ENCODE data around the gene RBM12.
A peak's percentile ranks its signal among the peaks of the same experiment; 100 is the strongest.

Gene RBM12

DNA sequence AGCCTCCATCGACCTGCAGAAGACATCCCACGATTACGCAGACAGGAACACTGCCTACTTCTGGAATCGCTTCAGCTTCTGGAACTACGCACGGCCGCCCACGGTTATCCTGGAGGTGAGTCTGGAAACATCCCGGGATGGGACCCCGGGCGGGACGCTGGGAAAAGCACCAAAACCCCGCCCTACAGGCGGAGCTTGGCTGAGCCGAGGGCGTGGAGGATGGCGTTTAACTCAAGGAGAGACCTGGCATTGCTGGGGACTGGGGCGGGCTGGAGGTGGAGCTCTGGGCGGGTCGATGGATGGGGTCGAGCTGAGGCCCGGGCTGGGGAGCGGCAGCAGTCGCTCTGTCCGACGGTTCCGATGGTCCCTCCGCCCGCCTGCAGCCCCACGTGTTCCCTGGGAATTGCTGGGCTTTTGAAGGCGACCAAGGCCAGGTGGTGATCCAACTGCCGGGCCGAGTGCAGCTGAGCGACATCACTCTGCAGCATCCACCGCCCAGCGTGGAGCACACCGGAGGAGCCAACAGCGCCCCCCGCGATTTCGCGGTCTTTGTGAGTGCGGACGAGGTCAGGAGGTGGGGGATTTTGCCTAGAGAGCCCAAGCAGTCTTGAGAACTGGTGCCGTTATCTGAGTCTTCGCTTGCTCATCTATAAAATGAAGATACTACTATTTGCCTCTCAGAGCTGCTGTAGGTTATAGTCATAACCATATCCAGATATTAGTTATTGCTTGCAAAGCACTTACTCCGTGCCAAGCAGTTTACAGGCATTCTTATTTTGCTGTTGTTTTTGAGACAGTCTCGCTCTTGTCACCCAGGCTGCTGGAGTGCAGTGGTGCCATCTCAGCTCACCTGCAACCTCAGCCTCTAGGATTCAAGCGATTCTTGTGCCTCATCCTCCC is 45.3 kb downstream of the RBM12 start:
- DNase-seq: peak; percentile 68

DNA sequence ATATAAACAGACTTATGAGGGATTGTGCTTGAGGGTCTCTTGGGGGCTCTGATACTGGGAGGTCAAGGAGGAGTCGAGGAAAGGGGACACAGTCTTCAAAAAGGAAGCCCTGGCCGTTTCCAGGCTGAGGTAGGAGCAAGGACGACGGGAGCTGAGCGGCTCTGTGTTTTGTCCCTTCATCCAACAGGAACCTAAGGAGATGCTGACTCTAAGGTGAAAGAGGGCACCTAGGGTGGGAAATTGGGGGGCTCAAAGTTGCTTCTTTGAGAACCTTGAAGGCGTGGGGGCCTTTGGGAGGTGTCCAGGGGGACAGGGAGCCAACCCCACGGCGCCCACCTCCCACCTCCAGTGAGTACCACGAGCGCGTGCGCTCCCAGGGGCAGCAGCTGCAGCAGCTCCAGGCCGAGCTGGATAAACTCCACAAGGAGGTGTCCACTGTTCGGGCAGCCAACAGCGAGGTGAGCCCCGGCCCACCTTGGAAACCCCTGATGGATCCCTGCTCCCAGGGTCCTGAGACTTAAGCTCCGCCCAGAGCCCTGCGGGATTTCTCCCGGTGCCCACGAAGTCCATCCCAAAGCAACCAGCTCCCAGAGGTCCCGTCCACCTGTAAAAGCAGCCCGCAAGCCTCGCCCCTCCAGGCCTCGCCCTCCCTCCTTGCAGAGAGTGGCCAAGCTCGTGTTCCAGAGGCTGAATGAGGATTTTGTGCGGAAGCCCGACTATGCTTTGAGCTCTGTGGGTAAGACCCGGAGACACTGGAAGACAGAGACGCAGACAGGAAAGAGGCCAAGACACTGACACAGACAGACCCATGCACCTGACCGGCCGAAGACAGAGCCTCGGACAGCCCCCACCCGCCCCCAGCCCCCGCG is 46.2 kb downstream of the RBM12 start:
- peak; percentile 17 for DNase-seq

DNA sequence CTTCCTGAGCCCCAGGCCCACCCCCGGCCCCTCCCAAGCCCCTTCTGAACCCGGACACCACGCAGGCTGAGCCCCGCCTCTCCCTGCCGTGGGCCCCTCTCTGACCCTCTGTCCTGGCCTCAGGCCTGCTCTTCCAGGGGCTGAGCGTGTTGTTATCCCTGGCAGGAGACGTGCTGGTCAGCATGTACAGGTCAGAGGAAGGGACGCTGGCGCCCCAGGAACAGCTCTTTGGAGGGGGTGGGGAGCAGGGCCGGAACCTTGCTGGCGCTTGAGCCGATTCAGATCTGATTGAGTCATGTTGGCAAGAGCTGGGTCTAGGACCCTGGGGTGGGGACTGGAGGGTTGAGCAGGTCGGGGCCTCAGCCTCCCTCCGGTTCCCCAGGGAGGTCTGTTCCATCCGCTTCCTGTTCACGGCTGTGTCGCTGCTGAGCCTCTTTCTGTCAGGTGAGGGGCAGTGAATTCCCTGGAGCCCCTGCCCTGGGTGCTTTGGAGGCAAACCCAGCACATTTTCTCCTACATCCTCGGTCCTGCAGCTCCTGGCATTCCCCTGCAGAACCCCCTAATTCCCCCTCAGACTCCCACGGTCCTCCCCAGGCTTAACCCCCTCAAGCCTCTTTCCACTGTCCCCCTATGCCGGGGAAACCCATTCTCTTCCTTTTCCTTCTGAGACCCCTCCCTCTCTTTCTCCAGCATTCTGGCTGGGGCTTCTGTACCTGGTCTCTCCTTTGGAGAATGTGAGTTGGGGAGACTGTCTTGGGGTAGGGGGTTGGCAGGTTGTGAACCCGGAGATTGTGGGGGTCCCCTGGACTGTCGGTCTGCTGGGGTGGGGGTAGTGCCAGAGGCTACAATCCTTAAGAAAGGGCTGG is 47.1 kb downstream of the RBM12 start:
- peak; percentile 25 for DNase-seq

DNA sequence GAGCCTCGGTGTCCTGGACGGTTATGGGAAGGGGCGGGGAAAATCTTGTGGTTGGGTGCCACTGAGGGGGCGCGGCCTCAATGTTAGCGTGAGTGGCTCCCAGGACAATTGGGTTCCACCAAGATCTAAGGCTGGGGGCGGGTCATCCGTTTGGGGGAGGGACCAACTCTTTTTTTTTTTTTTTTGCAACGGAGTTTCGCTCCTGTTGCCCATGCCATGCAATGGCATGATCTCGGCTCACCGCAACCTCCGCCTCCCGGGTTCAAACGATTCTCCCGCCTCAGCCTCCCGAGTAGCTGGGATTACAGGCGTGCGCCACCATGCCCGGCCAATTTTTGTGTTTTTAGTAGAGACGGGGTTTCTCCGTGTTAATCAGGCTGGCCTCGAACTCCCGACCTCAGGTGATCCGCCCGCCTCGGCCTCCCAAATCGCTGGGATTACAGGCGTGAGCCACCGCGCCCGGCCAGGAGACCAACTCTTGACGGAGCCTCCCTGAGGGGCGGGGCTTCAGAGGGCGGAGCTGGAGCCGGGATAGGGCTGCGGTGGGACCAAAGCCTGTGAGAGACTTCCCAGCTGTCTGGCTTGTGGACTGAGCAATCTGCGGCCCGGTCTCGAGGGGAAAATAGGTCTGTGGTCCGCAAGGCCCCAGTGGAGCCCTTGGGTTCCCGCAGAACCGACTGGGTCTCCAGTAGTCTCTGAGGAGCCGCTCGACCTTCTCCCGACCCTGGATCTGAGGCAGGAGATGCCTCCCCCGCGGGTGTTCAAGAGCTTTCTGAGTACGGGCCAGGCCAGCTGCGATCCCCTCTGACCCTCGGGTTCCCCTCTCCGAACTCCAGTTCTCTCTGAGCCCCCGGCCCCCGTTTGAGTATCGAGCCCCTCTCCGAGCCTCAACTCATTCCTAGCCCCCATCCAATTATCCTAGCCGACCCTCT is 48.0 kb downstream of the RBM12 start:
- no peak for DNase-seq

DNA sequence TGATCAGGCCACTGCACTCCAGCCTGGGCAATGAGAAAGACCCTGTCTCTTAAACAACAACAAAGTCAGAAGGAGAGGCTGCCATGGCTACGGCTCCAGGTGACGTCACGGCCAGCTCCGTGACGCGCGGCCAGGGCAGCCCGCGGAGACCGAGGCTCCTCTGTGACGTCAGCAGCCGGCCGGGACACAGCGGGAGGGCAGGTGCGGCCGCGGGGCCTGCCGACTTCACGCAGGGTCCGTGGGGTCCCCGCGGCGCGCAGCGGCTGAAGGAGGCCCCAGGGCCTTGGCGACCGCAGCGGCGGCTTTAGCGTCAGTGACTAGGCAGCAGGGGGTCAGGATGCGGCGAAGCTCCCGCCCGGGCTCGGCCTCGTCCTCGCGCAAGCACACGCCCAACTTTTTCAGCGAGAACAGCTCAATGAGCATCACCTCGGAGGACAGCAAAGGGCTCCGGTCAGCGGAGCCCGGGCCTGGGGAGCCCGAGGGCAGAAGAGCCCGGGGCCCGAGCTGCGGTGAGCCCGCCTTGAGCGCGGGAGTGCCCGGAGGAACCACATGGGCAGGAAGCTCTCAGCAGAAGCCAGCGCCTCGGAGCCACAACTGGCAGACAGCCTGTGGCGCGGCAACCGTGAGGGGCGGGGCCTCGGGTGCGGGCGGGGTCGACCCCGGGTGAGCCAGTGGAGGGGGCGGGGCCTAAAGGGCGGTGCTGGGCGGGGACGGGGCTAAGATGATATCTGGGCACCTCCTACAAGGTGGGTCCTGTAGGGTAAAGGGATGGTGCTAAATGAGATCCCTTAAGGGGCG is 48.8 kb downstream of the RBM12 start, which contains the start of gene SPAG4:
SPAG4 (plus strand) TSS at position 163 of the 798 bp plus-strand sequence; CDS start at position 338, 175 bp downstream.
- peak; percentile 100 for DNase-seq

DNA sequence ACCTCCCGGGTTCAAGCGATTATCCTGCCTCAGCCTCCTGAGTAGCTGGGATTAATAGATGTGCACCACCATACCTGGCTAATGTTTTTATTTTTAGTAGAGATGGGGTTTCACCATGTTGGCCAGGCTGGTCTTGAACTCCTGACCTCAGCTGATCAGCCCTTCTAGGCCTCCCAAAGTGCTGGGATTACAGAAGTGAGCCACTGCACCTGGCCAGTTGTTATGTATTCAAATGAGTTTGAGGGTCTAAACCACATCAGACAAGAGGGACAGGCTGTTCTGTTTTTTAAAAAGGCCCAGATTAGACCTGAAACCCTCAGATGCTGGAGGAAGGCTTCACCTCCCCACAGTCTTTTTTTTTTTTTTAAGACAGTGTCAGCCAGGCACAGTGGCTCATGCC is 53.2 kb downstream of the RBM12 start:
- DNase-seq: no peak

DNA sequence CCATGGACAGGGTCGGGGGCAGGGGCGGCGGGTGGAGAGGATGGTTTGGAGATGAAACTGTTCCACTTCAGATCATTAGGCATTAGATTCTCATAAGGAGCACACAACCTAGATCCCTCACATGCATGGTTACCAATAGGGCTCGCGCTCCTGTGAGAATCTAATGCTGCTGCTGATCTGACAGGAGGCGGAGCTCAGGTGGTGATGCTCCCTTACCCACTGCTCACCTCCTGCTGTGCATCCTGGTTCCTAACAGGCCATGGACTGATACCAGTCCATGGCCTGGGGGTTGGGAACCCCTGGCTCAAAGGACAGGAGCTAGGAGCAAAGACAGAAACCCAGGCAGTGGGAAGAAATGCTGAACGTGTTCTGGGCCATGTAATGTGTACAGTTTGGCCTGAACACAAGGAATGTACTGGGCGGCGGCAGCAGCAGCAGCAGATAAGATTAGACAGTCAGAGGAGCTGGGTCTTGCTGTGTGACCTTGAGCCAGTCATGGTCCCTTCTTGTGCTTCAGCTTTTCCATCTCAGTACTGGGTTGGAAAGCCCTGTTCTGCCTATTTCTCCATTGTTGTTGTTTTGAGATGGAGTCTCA is 53.8 kb downstream of the RBM12 start:
- no peak for DNase-seq

DNA sequence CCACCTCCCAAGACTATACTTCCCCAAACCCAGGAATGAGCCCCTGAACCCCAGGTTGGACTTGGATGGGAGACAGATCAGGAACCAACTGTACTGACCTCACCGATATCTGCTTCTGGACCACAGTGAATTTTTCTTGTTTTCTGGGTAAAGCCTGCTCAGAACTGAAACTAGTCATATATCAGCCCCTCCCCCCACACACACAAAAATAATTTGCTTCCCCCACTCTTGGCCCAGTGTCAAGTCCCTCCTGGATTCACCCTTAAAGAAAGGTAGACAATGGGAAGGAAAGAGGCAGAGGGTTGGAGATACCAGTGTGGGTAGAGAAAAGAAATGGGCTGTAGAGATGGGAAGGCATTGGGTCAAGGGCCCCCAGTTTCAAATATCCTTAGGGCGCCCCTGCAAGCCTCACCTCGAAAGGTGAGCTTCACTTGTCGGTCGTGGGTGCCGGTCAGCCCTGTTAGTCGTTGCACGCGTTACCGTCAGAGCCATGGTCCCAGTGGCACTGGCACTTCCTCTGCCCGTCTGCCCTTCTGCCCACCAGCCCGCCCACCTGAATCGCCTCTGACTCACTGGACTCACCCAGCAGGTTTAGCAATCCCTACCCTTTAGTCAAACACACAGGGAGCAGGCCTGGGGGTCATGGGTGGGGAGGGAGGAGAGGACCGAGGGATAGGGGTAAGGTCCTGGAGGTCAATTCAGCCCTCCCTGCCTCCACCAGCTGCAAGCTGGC is 57.5 kb downstream of the RBM12 start:
- DNase-seq: no peak

DNA sequence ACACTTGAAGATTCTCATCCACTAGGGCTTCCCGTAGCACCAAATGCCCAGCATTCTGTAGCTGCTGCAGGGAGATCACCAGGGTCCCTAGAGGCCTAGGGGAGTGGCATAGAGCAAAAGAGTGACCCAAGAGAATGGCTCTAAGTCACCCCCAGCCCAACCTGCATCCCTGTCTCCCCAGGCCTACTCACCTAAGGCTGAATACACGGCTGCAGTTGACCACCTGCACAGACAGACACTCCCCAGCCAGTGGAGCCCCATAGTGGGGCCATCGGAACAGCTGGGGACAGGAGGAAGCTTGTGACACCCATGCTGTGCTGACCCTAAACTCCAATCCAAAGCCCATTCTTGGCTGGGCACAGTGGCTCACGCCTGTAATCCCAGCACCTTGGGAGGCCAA is 58.6 kb downstream of the RBM12 start:
- no peak for DNase-seq

DNA sequence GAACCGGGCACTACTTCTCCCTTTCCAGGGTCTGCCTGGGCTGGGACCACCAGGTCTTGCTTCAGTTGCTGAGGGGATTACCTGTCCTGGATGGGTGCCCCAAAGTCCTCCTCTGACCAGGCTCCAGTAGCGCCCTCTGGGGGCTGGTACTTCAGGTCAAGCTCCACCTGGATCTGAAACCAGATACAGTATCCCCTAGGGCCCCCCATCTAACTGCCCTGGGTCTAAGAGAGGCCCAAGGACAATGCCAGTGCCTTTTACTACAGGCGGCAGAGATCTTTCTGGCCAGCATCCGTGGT is 60.3 kb downstream of the RBM12 start:
- no peak for DNase-seq

DNA sequence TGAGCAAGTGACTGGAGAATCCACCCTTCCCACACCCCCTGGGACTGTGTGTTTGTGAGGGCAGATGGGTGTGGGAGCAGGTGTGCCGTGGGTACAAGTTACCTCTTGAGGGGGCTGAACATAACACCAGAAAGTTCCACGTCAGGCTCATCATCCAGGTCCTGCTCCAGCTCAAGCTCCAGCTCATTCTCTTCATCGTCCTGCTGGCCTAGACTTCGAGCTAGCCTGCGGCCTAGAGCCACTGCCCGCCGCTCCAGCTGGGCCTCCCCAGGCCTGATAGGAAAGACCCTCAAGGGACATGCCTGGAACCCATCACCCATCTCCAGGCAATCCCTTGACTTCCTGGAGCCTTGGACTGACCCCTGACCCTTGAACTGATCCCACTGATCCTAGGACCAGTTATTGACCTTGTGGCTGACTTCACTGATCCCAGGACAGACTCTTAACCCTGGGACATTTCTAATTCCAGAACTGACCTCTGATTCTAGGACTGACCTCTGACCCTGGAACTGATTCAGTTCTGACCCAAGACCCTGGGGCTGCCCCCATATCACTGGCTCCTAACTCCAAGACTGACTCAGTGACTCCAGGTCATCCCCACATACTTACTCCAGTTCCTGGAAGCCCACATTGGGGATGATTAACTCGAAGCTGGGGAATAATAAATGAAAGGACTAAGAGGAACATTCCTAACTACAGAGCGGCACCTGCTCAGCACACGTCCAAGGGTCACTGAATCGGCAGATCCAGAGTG is 60.8 kb downstream of the RBM12 start:
- DNase-seq: no peak

DNA sequence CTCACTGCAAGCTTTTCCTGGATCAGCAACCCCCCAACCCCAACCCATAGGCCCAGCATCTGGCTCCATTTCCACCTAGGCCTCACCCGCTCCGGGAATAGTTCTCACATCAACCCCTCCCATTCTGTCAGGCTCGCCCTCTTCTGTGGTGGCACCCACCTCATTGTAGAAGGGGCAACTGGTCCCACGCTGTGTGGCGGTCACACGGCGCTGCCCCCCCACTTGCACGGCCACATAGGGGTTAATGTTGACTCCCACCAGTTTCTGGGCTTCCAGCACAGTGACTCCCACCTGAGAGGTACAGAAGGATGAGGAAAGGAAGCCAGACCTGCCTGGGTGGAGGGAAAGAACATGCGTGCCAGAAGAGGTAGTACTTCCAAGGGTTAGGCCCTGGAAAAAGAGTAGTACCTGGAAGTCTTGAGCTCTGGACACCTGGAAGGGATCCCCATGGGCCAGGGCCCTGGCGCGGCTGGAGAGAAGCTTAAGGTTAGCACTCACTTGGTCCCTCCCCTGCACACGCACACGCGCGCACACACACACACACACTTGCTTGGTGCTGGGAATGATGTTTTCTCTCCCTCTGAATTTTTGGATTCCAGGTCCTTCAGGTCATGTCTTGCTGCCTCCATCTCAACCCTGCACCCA is 61.7 kb downstream of the RBM12 start:
- DNase-seq: no peak

DNA sequence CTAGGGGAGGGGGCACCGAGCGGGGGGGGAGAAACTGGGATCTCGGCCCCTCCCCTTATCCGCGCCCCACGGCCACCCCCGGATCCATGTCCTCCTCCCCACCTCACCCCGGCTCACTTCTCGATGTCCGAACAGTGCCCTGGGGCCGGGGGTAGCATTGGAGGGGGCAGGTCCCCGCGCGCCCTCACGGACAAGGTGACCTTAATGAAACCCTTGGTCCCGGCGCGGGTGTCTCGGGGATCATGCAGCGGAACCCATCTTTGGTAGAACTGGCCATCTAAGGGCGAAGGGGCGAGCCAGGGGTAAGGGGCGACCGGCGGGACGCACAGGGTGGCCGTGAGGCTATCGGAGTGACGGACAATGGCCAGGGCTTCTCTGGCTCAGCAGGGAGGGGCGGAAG is 62.7 kb downstream of the RBM12 start:
- no peak for DNase-seq

DNA sequence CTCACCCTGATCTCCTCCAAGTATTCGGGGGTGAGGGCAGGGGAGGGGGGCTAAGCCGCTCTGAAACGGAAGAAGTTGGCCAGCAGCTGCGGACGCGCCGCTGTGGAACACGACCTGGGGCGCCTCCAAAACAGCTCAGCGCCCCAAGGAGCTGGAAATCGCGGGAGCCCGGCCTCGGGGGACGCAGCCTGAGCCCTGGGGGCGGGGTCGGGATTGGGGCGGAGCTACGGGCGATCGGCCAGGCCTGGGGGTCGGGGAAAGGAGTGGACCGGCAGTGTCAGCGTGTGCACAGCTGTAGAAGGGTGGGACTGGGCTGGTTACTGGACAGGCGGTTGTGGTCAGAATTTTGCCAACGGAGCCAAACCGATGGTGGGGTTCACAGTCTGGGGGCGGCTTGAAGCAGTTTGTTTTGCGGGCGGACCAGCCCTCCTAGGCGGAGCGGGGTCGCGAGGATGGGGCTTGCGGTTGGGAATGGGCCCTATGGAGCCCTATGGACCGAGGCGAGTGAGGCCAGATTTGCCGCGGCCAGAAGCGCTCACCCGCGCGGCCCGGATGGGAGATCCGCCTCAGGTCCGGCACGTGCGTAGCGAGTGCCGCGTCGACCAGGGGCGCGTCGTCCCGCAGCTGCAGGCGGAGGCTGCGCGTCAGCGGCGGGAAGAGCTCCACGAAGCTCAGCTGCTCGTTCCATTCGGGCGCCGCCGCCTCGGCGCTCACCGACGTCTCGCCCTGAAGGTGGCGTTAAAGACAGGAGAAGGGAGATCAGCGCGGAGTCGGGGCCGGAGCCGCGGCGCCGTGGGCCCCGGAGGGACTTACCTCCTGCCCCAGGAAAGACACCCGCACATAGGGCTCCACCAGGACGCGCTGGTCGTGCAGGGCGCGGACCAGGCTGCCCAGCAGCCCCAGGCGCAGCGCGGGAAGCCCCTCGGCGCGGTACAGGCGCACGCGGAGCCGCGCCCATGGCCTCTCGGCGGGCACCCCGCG is 63.4 kb downstream of the RBM12 start:
- peak; percentile 76 for DNase-seq

DNA sequence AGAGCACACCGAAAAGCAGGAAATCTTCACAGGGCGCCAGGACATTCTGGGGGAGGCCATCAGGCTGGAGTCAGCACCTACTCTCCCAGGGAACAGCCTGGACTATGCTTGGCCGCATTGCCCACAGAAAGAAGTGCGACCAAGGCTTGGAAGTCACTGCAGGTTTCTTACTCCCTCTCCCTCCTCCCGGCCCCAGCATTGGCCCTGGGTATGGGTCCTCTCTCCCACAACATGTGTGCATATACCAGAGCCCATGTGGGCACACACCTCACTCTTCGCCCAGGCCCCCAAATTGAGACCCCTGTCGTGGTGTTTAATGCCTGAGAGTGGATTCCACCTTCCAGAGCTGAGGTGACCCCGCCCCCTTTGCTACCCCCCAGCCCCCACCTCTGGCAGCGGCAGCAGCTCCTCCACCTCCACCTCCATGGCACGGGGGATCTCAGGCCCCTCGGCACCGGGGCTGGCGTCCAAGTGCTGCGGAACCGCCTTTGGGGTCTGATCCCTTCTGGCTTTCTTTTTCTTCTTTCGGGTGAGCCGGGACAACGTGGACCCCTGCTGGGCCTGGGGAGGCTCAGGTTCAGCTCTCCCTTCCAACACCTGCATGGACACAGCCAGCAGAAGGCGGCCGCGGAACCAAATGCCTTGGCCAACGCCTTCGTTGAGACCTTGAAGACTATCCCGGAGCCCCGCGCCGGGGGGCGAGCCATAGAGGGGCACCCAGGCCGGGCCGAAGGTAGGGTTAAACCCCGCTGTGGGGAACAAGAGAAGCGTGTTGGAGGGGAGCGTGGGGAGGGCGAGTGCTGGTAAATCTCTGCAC is 64.3 kb downstream of the RBM12 start:
- no peak for DNase-seq

DNA sequence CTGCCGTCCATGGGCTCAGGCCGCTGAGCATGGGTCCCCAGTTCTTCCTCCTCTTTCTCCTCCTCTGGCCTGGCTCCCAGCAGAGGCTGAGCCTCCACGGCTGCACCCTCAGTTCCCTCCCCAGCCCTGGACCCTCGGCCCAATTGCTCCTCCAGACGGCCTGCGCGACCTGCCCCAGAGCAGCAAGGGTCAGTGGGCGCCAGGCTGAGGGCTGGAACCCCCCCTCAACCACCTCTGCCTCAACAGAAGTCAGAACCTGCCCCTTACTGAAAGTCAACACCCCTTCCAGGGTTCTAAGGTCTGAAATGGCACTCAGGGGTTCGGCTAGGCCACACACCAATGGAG is 65.0 kb downstream of the RBM12 start:
- no peak for DNase-seq
